Measurements from ENCODE around the gene SVEP1.
"Not testable (repeated sequence)": the region's sequence is repeated elsewhere in the genome, so short reads cannot be mapped to it uniquely, and the experiment has no call there.

The SVEP1 gene

DNA sequence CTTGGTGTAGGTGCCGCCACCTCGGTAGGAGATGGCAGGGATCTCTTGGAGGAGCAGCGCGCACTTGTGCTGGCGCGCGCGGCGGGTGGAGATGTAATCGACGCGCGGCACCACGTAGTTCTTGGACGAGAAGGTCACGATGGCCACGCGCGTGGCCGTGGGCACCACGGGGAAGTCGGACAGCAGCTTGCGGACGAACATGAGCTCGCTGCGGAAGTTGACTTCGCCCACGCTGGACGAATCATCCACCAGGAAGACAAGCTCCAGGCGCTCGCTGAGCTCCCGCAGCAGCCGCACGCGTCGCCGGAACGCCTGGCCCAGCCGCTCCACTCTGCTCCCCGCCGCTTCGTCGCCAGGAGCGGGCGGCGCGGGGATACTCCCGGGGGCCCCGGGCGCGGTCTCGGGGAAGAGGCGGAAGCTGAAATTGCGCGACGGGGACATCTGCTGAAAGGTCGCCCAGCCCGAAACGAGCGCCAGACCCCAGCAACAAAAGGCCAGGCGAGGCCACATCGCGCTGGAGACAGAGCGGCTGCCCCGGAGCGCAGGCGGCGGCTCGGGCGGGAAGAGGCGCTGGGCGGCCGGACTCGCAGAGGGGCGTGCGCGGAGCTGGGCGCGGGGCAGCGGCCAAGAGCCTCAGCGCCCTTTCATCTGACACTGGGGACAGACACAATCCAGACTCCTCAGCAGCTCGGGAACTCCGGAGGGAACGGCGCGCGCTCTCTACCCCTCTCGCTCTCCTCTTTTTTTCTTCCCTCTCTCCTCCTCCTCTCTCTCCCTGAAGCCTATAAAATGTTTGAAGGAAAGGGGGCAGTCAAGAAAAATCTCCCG is at the start of gene SVEP1:
TSS of gene SVEP1 (minus strand) at position 708 of the 828 bp plus-strand sequence. CDS start at position 510, 198 bp downstream.
- no peak for DNase-seq (ENCODE audit: extremely low read depth in 1 of 2, low read depth in 1 of 2)

DNA sequence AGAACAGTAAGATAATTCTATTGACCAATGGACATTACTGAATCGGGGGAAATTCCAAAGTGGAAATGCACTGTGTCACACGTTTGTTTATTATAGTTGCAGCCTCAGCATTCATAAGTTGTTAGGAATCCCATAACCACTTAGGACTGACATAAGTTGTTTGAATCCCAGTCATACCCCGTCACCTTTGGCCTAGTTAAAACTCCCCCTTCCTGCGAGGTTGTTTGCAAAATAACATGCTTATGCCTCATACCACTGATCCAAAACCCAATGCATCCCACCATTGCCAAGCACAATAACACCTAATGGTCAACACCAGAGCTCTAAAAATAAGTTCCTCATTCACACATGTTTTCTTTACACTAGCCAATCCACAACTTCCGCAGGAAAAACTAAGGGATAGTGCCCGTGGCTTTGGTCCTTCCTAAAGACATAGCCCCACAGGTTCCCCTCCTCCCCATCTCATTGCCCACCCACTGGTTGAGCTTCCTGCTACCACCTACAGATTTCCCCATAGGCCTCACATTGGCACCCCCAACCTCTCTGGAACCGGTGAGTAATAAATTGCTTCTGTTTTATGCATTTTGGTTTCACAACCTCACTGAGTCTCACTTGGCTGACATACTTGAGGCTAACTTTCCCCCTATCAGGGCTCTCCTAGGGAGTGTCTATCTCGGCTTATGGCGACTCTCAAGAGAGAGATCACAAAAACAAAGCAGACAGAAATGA is 46.7 kb upstream of the SVEP1 start:
- DNase-seq (ENCODE audit: extremely low read depth in 1 of 2, low read depth in 1 of 2): peak; percentile 4 to 23

DNA sequence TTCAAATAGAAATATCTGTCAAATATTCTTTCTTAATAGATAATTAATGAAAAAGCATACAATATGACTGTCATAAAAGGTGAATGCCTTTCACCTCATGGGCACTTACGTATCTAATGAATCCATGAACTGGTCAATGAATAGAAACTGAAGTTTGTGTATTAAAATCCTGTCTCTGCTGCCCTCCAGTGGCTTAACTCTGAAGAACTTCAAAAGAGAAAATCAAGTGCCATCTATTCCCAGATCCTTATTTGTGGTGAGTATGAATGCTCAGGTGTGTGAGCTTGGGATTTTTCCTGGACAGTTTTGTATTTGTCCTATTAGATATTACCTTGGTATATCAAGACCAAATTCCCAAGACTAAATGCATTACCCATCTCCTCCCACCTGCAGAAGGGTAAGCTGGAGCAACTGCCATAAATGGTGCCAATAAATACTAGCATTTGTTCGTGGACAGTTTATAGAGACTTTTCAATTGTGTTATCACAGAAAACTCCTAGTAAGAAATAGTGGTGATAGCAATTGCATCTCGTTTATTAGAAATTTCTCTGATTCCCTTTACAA is 44.0 kb upstream of the SVEP1 start:
- no peak for DNase-seq (ENCODE audit: extremely low read depth in 1 of 2, low read depth in 1 of 2)

DNA sequence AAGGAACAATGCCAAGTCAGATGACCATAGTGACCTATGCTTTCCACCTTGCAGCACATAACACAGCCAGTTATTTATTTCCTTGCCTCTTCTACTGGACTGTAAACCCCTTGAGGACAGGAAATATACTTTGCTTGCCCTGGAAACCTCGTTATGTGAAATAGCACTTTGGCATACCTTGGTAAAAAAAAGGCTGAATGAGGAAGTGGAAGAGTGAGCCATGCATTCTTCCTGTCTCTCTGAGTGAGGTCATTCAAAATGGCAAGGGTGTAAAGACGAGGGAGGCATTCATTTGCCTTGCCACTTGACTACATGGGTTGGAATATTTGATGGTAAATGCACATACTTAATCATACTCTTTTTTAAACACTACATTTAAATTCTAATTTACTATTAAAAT is 42.8 kb upstream of the SVEP1 start:
- no peak for DNase-seq (ENCODE audit: extremely low read depth in 1 of 2, low read depth in 1 of 2)

DNA sequence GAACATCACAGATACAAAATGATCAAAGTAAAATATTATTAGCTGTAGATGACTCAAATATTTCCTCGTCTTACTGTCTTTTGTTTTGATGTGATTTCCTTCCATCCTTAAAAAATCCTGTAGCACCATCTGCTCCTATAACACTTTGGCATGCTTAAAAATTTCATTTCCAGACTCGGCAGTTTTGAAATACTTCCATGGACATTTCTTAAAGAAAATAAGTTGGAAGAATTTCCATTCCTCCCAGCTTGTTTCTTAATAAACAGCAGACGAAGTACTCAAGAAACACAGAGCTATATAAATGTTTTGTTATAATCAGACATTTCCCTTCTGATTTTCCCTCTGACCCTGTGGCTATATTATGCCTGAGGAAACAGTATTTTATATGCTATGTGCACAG is 41.2 kb upstream of the SVEP1 start:
- no peak for DNase-seq (ENCODE audit: extremely low read depth in 1 of 2, low read depth in 1 of 2)

DNA sequence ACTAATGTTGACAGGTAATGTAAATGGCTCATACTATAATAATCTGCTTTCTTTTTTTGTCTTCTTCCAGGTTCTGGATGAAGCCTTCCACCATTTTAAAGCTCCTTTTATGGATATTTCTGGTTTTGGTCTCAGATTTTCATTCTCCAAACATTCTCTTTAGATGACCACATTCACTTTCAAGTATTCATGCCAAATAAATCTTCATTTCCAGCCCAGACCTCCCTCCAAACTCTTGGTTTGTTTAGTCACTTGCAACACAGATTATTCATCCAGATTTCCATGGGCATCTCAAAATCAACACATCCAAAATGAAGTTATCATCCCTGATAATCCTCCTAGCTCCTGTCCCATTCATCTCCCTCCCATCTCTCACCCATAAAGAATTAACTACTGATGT is 40.3 kb upstream of the SVEP1 start:
- DNase-seq (ENCODE audit: extremely low read depth in 1 of 2, low read depth in 1 of 2): no peak

DNA sequence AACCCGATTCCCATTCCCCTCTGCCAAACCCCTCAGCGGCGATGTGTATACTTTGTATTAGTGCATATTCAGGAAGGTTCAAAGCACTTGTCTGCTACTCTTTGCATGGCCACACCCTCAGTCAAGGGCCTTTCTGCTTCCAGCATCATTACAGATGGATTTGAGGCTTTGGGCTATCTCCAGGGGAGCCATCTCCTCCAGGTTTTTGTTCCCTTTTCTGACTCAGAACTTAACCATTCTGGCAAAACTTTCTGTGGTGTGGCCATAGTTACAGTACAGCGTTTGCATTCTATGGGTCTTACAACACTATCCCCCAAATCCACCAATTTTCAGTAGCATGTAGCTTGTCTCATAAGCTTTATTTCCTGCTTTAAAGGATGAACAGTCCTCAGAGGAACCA is 36.0 kb upstream of the SVEP1 start:
- no peak for DNase-seq (ENCODE audit: extremely low read depth in 1 of 2, low read depth in 1 of 2)

DNA sequence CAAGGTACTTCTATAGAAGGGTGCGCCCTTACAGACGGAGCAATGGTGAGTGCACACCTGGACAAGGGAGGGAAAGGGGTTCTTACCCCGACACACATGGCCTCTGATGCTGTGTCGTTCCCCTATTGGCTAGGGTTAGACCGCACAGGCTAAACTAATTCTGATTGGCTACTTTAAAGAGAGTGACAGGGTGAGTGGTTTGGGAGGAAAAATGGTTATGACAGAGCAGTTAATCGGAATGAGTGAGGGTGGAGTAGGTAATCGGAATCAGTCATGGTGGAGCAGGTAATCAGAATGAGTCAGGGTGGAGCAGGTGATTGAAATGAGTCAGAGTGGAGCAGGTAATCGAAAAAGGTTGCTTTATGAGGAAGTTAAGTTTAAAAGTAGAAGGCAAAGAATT is 35.0 kb upstream of the SVEP1 start:
- not testable (repeated sequence) for DNase-seq (ENCODE audit: extremely low read depth in 1 of 2, low read depth in 1 of 2)

DNA sequence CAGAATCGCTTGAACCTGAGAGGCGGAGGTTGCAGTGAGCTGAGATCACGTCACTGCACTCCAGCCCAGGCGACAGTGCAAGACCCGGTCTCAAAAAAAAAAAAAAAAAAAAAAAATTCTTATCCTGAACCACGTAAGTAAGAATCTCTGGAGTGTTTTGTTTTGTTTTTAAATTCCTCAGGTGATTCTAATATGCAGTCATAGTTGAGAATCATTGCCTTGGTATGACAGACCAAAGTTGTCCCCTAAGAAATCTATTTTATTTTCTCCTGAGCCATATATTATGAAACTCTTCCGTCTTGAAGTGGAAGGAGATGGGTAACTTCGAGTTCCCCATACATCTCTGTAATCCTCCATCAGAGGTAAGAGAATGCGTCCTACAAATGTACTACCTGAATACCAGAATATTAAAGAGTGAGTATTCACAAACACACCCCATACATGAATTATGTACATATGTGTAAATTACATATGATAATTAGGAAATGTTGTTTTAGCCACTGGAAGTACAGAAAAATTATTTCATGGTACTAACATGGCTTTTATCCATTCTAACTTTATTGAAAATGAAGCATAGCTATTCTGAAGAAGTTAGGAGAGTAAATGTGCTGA is 26.7 kb upstream of the SVEP1 start:
- no peak for DNase-seq (ENCODE audit: extremely low read depth in 1 of 2, low read depth in 1 of 2)

DNA sequence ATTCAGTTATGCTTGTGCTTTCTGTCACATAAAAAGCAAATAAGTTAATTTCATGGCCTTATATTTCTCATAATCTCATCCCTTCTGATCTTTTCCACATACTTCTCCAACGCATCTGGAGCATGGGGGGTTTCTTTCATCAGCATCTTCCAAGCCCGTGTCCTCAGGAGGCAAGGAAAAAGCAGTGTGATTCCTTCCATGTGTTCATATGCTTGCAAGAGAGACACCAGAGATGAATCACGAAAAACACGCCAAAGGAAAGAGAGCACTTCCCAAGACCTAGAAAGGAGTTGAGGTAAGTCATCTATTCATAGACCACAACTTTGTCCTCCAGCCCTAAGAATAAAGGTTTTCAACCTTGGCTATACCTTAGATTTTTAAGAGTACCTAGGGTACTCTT is 26.0 kb upstream of the SVEP1 start:
- DNase-seq (ENCODE audit: extremely low read depth in 1 of 2, low read depth in 1 of 2): no peak

DNA sequence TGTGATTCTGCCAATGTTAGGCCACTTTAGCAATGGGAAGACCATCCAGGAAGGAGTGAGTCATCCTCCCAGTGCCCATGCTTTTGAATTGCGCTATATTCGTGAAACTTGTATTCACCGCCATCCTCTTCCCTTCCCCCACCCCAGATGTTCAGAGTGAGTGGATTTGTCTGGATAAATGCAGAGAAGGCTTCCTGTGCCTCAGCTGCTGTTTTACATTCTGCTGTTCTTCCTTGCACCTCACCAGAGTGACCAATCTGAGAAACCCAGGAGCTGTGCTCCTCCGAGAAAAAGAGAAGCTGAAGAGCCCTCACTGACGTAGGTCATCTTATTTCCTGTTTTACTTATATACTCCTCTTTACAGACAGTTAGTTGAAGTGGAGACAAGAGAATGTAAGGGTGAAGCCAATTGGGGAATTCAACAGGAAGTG is 24.6 kb upstream of the SVEP1 start:
- DNase-seq (ENCODE audit: extremely low read depth in 1 of 2, low read depth in 1 of 2): no peak

DNA sequence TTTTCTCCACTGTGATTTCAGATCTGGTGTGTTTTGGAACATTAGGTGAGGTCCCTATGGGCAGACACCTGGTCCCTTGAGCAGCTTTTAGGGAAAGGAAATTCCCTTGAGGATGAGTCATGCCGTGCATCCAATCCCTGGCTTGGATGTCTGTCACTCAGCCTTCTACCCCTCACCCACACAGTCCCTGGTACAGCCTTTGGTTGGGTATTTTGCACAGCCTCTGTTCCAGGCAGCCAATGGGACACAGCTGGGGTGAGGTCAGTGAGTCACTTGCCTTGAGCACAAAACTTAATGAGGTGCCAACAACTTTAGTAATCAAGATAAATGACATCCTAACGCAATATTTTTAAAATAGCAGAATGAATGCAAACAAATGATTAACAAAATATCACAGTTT is 22.7 kb upstream of the SVEP1 start:
- no peak for DNase-seq (ENCODE audit: extremely low read depth in 1 of 2, low read depth in 1 of 2)

DNA sequence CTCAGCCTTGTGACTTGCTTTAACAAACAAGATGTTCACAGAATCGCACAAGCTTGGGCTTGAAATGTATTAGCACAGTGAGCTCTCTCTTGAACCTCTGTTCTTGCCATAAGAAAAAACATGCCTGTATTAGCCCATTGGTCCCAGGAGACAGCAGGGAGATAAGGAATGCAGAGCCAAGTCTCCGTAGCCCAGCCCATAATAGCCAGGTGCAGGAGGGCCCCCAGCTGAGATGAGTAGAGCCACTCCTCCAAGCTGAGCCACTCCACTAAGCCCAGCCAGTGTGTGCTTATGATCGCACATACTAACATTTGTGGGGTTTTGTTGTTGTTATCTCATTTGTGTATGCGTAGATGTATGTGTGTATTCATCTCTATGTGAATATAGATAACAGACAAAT is 21.6 kb upstream of the SVEP1 start:
- no peak for DNase-seq (ENCODE audit: extremely low read depth in 1 of 2, low read depth in 1 of 2)

DNA sequence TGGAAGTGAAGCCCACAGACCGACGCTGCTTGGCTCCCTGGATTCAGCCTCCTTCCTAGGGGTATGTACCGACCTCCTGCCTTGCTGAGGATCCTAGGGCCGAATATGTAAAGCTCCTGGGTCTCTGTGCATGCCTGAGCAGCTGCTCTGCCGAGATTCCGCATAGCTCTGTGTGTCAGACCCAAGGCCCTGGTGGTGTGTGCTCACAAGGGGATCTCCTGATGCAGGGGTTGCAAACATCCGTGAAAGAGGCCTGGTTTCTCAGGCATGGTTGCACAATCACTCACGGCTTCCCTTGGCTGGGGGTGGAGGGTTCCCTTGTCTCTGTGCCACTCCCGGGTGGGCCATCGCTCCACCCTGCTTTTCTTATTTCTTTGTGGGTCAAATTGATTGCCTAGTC is 19.9 kb upstream of the SVEP1 start:
- no peak for DNase-seq (ENCODE audit: extremely low read depth in 1 of 2, low read depth in 1 of 2)

DNA sequence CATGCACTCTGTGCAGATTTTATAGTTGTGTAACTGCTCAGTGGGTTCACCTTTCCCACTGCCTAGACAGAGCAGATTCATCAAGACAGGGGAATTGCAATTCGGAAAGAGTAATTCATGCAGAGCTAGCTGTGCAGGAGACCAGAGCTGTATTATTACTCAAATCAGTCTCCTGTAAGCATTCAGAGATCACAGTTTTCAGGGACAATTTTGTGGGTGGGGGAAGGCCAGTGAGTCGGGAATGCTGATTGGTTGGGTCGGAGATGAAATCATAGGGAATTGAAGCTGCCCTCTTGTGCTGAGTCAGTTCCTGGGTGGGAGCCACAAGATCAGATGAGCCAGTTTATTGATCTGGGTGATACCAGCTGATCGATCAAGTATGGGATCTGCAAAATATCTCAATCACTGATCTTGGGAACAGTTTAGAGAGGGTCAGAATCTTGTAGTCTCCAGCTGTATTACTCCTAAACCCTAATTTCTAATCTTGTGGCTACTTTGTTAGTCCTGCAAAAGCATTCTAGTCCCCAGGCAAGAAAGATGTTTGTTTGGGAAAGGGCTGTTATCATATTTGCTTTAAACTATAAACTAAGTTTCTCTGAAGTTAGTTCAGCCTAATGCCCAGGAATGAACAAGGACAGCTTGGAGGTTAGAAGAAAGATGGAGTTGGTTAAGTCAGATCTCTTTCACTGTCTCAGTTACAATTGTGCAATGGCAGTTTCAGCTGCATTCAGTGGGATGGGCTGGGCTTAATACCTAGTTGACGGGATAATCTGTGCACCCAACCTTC is 12.7 kb upstream of the SVEP1 start:
- no peak for DNase-seq (ENCODE audit: extremely low read depth in 1 of 2, low read depth in 1 of 2)

DNA sequence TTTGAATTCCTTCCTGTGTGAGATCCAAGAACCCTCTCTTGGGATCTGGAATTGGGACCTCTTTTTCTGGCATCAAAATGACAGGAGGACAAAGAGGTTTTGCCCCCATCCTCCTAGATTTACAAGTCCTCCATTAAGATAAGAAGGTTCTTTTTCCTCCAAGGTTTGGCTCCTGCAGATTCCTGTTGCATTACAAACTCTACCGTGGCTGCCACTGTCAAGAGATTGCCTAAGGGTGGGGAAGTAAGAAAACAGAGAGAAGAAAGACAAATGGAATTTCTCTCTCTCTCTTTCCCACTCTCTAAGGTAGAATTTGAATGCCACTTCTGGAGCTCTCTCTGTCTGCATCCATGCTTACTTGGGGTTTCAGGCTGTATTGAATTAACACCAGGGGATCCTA is 12.0 kb upstream of the SVEP1 start:
- no peak for DNase-seq (ENCODE audit: extremely low read depth in 1 of 2, low read depth in 1 of 2)

DNA sequence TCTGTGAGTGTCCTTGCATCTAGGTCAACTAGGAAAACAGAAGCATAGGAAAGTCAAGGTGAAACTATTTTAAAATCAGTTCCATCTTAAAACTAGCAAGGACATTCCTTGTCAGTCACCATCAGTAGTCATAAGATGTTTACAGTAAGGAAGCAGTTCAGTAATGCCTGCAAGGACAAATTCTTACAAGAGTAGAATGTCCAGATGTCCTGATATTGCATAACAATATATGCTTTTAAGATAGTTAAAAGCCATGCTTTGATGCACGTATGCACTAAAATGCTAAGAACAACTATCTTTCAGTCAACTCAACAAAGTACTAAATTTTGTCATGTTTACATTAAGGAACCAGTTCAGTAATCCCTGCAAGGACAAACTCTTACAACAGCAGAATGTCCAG is 11.3 kb upstream of the SVEP1 start:
- DNase-seq (ENCODE audit: extremely low read depth in 1 of 2, low read depth in 1 of 2): no peak

DNA sequence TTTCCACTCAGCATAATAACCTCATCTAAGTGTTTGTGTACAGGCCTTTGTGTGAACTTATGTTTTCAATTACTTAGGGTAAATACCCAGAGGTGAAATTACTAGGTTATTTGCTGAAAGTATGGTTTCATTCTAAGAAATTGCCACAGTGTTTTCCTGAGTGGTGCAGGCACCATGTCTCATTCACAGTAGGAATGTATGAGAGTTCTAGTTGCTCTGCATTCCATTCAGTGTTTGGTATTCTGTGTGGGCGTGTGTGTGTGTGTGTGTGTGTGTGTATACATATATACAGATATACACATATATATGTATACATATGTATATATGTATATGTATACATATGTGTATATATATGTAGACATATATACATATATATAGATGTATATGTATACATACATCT is 8.8 kb upstream of the SVEP1 start:
- DNase-seq (ENCODE audit: extremely low read depth in 1 of 2, low read depth in 1 of 2): no peak

DNA sequence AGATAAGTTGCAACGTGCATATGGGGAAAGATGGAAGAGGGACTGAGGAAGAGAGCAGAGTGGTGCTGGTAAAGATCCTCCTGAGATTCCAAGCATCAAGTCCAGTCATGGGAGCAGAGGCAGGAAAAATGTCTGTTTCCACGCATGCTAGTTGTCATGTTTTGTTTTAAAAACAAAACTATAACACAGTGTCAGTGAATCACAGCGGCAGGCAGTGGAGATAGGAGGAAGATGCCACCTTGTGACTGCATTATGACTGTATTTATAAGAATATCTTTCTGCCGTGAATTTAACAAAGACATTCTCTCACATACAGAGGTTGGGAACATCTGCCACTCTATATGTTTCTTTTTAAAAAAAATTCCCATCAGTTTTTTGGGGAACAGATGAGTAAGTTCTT is 3.7 kb upstream of the SVEP1 start:
- DNase-seq (ENCODE audit: extremely low read depth in 1 of 2, low read depth in 1 of 2): no peak

DNA sequence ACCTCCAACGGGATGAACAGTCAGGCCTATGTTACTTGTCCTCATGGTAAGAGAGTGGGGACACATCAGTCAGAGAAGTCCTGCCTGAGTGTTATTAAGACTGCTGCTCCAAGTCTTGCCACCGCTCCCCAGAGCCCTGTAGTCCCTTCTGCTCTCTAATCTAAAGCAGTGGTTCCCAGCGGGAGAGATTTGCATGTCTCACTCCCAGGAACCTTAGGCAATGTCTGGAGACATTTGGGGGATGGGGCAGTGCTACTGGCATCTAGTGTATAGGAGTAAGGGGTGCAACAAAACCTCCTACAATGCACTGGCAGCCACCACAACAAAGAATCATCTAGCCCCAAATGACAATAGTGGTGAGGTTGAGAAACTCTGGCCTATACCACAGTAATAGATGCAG is 2.6 kb upstream of the SVEP1 start:
- no peak for DNase-seq (ENCODE audit: extremely low read depth in 1 of 2, low read depth in 1 of 2)

DNA sequence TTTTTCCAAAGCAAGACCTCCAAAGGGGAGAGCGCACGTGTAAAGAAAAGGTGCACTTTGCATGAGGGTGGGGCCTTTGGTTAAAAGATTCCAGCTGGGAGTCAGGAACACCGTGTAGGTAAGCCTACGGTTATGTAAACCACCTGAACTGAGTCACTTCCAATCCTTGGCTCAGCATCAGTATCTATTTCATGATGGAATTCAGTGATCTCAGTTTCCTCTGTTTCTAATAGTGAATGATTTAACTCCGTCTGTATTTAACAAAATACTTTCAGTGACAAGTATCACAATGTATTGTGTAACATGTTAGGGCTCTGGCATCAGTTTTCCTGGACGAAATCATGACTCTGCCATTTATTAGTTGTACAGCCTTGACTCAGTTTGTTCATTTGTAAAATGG is 1.3 kb upstream of the SVEP1 start:
- DNase-seq (ENCODE audit: extremely low read depth in 1 of 2, low read depth in 1 of 2): no peak
